Activated CD4-positive, alpha-beta memory T cell treated with anti-CD3 and anti-CD28 coated beads, Interleukin-2, amount 10 ng/mL, durations not matched to agents 7 days and 5 days (primary cell): ENCODE measurements around the gene KCTD19. TPM values are rescaled to one million over a fixed set of nuclear protein-coding genes. Genes with fewer than 3 reads are reported as not detected.

Experiments used
- CTCF ChIA-PET: fragments of 350-600 bp; sonication (Branson Sonifier 250); formaldehyde crosslinking; loops from one replicate; lab custom pipeline; 2021; ENCODE audit warnings: antibody characterized with exemption, inconsistent platforms; lab: Charles Lee
- POLR2A ChIA-PET: fragments of 350-600 bp; sonication (Branson Sonifier 250); formaldehyde crosslinking; loops from one replicate; lab custom pipeline; 2021; ENCODE audit warnings: antibody characterized with exemption; lab: Charles Lee
- DNase-seq: peaks from one replicate; pipeline ENCODE4 v3.0.0-alpha.2; 2020
- H3K27ac Mint-ChIP-seq: one replicate; pipeline ENCODE4 v1.8.0; 2021; ENCODE audit warnings: mild to moderate bottlenecking, mixed read lengths
- H3K27me3 Mint-ChIP-seq: one replicate; pipeline ENCODE4 v1.8.0; 2021; ENCODE audit warnings: mixed read lengths
- H3K36me3 Mint-ChIP-seq: one replicate; pipeline ENCODE4 v1.8.0; 2021; ENCODE audit warnings: low read depth, mixed read lengths
- H3K4me1 Mint-ChIP-seq: one replicate; pipeline ENCODE4 v1.8.0; 2021; ENCODE audit warnings: mixed read lengths
- H3K4me3 Mint-ChIP-seq: one replicate; pipeline ENCODE4 v1.8.0; 2021; ENCODE audit warnings: mild to moderate bottlenecking, mixed read lengths
- H3K9me3 Mint-ChIP-seq: one replicate; pipeline ENCODE4 v1.8.0; 2021; ENCODE audit warnings: mixed read lengths
- total RNA-seq, 2 experiments: library from RNA; stranded (reverse); gene quantifications; one replicate each; pipeline ENCODE4 v1.2.3, GENCODE V29; 2021

KCTD19 gene
- total RNA-seq, 2 experiments from 2014 or later: 0.20 to 0.48 TPM

GRCh38 chr16:67311607-67312488 is 14.7 kb downstream of the KCTD19 start:
- peaks cover 2% of the 10 kb centered on the region for H3K27me3 Mint-ChIP-seq
- ChIA-PET POLR2A (interaction anchor here (0.6 to 1.5 kb wide), 5 partner anchors 21 to 56 kb away, joined by 3 to 5 read pairs (median 3); no protein-coding TSS in a partner anchor), CTCF (interaction anchor here (0.7 to 1.5 kb wide), 3 partner anchors 25 to 31 kb away, joined by 3 to 6 read pairs (median 3); no protein-coding TSS in a partner anchor)
- peak overlapping the region; percentile 87 for H3K27ac Mint-ChIP-seq
- peaks cover 35% of the 10 kb centered on the region for H3K4me1 Mint-ChIP-seq
- H3K9me3 Mint-ChIP-seq: no peaks in the 10 kb centered on the region
- H3K36me3 Mint-ChIP-seq: no peaks in the 10 kb centered on the region
- no peak overlapping the region for H3K4me3 Mint-ChIP-seq
- peak; percentile 87 for DNase-seq

DNA sequence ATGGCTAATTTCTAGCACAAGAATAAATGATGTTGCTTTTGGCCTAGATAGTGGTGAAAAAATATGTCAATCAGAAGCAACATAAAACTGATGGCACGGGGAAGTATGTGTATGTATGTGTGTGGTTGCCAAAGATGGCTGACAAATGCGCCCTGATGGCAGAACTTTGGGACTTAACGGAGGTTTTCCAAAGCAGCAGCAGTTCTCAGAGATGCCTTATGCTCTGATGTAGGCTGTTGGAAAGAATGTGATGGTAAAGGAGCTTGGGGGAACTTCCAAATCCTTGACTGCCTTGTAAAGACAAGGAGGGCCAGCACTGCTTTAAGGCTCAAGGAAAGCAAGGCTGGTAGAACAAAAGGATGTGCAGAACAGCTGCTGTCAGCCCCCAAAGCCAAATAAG is 16.0 kb downstream of the KCTD19 start:
- DNase-seq: no peak
- H3K4me3 Mint-ChIP-seq: no peak overlapping the region
- no peaks in the 10 kb centered on the region for H3K9me3 Mint-ChIP-seq
- peaks cover 35% of the 10 kb centered on the region for H3K4me1 Mint-ChIP-seq
- H3K27me3 Mint-ChIP-seq: no peaks in the 10 kb centered on the region
- ChIA-PET POLR2A (interaction anchor here (1.5 kb wide), 1 partner anchor 25 kb away, joined by 3 read pairs; no protein-coding TSS in a partner anchor), CTCF (no interaction called here)
- no peak overlapping the region for H3K27ac Mint-ChIP-seq
- H3K36me3 Mint-ChIP-seq: no peaks in the 10 kb centered on the region

- ChIA-PET POLR2A (no interaction called here), CTCF (no interaction called here)
- Mint-ChIP-seq H3K27ac (no peak overlapping the region), H3K36me3 (no peaks in the 10 kb centered on the region), H3K9me3 (no peaks in the 10 kb centered on the region), H3K27me3 (no peaks in the 10 kb centered on the region), H3K4me3 (no peak overlapping the region), H3K4me1 (peaks cover 9% of the 10 kb centered on the region)
- no peak for DNase-seq
Measured at GRCh38 chr16:67305216-67306071, 21.1 kb downstream of the KCTD19 start.

- no peaks in the 10 kb centered on the region for H3K36me3 Mint-ChIP-seq
- ChIA-PET CTCF (no interaction called here), POLR2A (no interaction called here)
- no peak for DNase-seq
- peaks cover 3% of the 10 kb centered on the region for H3K4me1 Mint-ChIP-seq
- no peaks in the 10 kb centered on the region for H3K27me3 Mint-ChIP-seq
- no peaks in the 10 kb centered on the region for H3K9me3 Mint-ChIP-seq
- H3K4me3 Mint-ChIP-seq: no peak overlapping the region
- no peak overlapping the region for H3K27ac Mint-ChIP-seq
Measured at GRCh38 chr16:67304020-67304419, 22.5 kb downstream of the KCTD19 start.

- POLR2A ChIA-PET: no interaction called here
- CTCF ChIA-PET: no interaction called here
Measured at GRCh38 chr16:67302970-67303369, 23.6 kb downstream of the KCTD19 start.

GRCh38 chr16:67302076-67302475 is 24.5 kb downstream of the KCTD19 start:
- CTCF ChIA-PET: interaction anchor here (1.0 kb wide), 1 partner anchor 38 kb away, joined by 3 read pairs; no protein-coding TSS in a partner anchor

More at GRCh38 chr16:67302970-67303369, 23.6 kb downstream of the KCTD19 start:
- DNase-seq: no peak
- Mint-ChIP-seq H3K9me3 (no peaks in the 10 kb centered on the region), H3K27ac (no peak overlapping the region), H3K36me3 (no peaks in the 10 kb centered on the region), H3K27me3 (peaks cover 2% of the 10 kb centered on the region), H3K4me3 (no peak overlapping the region), H3K4me1 (no peaks in the 10 kb centered on the region)

GRCh38 chr16:67301080-67301782 is 25.3 kb downstream of the KCTD19 start:
- Mint-ChIP-seq H3K27me3 (peaks cover 6% of the 10 kb centered on the region), H3K4me3 (no peak overlapping the region), H3K9me3 (no peaks in the 10 kb centered on the region), H3K27ac (no peak overlapping the region), H3K36me3 (no peaks in the 10 kb centered on the region), H3K4me1 (no peaks in the 10 kb centered on the region)
- CTCF ChIA-PET: interaction anchor here (0.5 to 1.0 kb wide), 2 partner anchors 37 to 131 kb away, joined by 3 read pairs; no protein-coding TSS in a partner anchor
- POLR2A ChIA-PET: no interaction called here
- no peak for DNase-seq

More at GRCh38 chr16:67302076-67302475, 24.5 kb downstream of the KCTD19 start:
- no peaks in the 10 kb centered on the region for H3K9me3 Mint-ChIP-seq
- peaks cover 5% of the 10 kb centered on the region for H3K27me3 Mint-ChIP-seq
- DNase-seq: no peak
- no peaks in the 10 kb centered on the region for H3K36me3 Mint-ChIP-seq
- no peak overlapping the region for H3K27ac Mint-ChIP-seq
- H3K4me3 Mint-ChIP-seq: no peak overlapping the region
- no peaks in the 10 kb centered on the region for H3K4me1 Mint-ChIP-seq
- POLR2A ChIA-PET: no interaction called here

DNA sequence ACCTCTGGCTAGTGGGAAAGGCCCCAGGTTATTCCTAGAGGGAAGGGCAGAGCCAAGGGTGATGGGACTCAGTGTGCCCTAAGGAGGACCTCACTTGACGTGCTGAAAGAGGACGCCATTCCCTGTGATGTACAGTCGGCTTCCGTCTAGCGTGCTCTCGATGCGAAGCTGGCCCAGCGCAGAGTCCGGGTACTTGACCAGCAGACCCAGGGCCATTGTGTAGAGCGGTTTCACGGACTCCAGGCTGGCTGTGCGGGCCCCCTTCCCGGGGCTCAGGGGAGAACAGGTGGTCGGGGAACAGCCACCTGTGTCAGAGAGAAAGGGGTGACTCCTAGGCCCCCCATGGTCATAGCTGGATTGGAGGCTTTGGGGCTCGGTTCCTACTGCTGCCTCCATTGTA is 27.3 kb downstream of the KCTD19 start:
- no peak overlapping the region for H3K27ac Mint-ChIP-seq
- no peak for DNase-seq
- peaks cover 8% of the 10 kb centered on the region for H3K27me3 Mint-ChIP-seq
- H3K4me3 Mint-ChIP-seq: no peak overlapping the region
- H3K4me1 Mint-ChIP-seq: no peaks in the 10 kb centered on the region
- no peaks in the 10 kb centered on the region for H3K36me3 Mint-ChIP-seq
- ChIA-PET CTCF (no interaction called here), POLR2A (no interaction called here)
- no peaks in the 10 kb centered on the region for H3K9me3 Mint-ChIP-seq

DNA sequence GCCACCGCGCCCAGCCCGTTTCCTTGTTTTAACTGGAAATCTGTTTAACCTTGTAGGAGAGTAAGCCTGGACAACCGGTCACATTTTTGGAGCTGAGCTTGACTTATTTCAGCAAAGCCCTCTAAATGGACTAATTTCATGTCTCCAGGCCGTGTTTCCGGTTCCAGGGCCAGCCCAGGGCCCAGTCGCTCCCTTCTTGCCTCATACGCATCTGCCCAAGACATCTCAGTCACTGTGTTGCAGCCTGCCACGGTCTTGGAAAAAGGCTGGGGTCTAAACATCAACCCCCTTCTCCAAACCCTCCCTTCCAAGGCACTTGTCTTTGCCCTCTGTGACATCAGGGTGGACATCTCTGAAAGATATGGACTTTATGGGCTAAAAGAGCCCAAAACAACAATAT is 28.3 kb downstream of the KCTD19 start:
- H3K4me3 Mint-ChIP-seq: no peak overlapping the region
- peaks cover 8% of the 10 kb centered on the region for H3K27me3 Mint-ChIP-seq
- no peak for DNase-seq
- CTCF ChIA-PET: interaction anchor here (0.7 kb wide), 1 partner anchor 47 kb away, joined by 4 read pairs; no protein-coding TSS in a partner anchor
- no peak overlapping the region for H3K27ac Mint-ChIP-seq
- no peaks in the 10 kb centered on the region for H3K4me1 Mint-ChIP-seq
- H3K36me3 Mint-ChIP-seq: no peaks in the 10 kb centered on the region
- POLR2A ChIA-PET: no interaction called here
- H3K9me3 Mint-ChIP-seq: no peaks in the 10 kb centered on the region

DNA sequence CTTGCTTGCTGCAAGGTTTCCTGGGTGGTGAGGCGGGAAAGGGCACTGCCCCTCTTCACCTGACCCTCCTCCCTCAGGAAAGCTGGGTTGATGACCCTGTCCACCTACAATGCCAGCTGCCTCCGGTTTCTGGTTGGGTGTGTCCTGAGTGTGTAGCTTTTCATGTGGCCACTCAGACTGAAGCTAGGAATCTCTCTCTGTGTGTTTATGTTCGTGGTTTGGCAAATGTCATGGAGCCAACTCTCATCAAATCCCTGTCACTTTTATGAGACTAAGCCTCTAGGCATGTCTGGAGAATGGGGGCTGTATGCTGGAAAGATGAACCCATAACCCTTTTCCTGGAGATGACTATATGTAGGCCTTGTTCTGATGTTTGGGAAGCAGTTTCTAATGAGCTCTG is 30.1 kb downstream of the KCTD19 start:
- POLR2A ChIA-PET: no interaction called here
- no peaks in the 10 kb centered on the region for H3K9me3 Mint-ChIP-seq
- H3K27me3 Mint-ChIP-seq: peaks cover 8% of the 10 kb centered on the region
- no peak for DNase-seq
- no peak overlapping the region for H3K4me3 Mint-ChIP-seq
- no peaks in the 10 kb centered on the region for H3K36me3 Mint-ChIP-seq
- CTCF ChIA-PET: no interaction called here
- H3K27ac Mint-ChIP-seq: no peak overlapping the region
- H3K4me1 Mint-ChIP-seq: no peaks in the 10 kb centered on the region

DNA sequence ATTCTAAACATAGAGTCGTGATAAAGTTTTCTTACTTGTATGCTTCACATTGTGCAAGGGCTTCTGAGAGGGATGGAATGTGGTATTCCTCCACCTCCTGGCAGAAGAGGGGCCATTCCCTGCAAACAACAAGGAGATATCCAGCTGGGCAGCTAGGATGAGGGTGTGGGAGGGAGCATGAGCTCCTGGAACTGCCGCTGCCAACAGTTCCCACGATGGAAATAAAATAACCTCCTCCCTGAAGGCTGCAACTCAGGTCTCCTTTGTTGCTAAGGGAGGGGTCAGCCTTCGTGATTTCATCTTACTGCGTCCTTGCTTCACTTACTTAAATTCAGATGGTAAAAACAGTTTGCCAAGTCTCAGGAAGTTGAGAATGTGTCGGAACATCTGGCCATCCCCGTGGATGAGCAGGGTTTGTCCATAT is 31.6 kb downstream of the KCTD19 start:
- ChIA-PET CTCF (no interaction called here), POLR2A (no interaction called here)
- no peak overlapping the region for H3K4me3 Mint-ChIP-seq

GRCh38 chr16:67294171-67294757 is 32.3 kb downstream of the KCTD19 start:
- no peak overlapping the region for H3K27ac Mint-ChIP-seq

More for the DNA sequence above, 31.6 kb downstream of the KCTD19 start:
- H3K36me3 Mint-ChIP-seq: no peaks in the 10 kb centered on the region
- H3K9me3 Mint-ChIP-seq: no peaks in the 10 kb centered on the region
- peaks cover 8% of the 10 kb centered on the region for H3K27me3 Mint-ChIP-seq
- DNase-seq: no peak
- H3K27ac Mint-ChIP-seq: no peak overlapping the region
- peaks cover 8% of the 10 kb centered on the region for H3K4me1 Mint-ChIP-seq

More at GRCh38 chr16:67294171-67294757, 32.3 kb downstream of the KCTD19 start:
- ChIA-PET CTCF (no interaction called here), POLR2A (no interaction called here)
- Mint-ChIP-seq H3K9me3 (no peaks in the 10 kb centered on the region), H3K4me1 (peaks cover 14% of the 10 kb centered on the region), H3K4me3 (no peak overlapping the region), H3K27me3 (peaks cover 8% of the 10 kb centered on the region), H3K36me3 (no peaks in the 10 kb centered on the region)
- DNase-seq: no peak
